Mesendoderm (in vitro differentiated cells): ENCODE data around the gene TRAPPC3L.

Experiments used
- DNase-seq: peaks from one replicate; pipeline ENCODE4 v3.0.0; 2013
- H2AK5ac ChIP-seq: 2 replicates; pipeline ENCODE4 v1.6.1; 2013; ENCODE audit warnings: low read length, inconsistent platforms
- H2BK120ac ChIP-seq: 2 replicates; pipeline ENCODE4 v1.6.1; 2013; ENCODE audit warnings: low read depth, mild to moderate bottlenecking, low read length, moderate library complexity, mixed read lengths
- H2BK15ac ChIP-seq: replicated peaks from 2 replicates; pipeline ENCODE4 v1.6.1; 2013; ENCODE audit warnings: low read depth, mild to moderate bottlenecking, moderate library complexity
- H2BK5ac ChIP-seq: 2 replicates; pipeline ENCODE4 v1.6.1; 2013; ENCODE audit warnings: low read length, inconsistent platforms
- H3K18ac ChIP-seq: 2 replicates; pipeline ENCODE4 v1.6.1; 2013; ENCODE audit warnings: mild to moderate bottlenecking, low read length, mixed read lengths
- H3K23ac ChIP-seq: one replicate; pipeline ENCODE4 v1.6.1; 2013; ENCODE audit warnings: low read length
- H3K27ac ChIP-seq: 2 replicates; pipeline ENCODE4 v1.5.1; 2013; ENCODE audit warnings: low read depth, mild to moderate bottlenecking, inconsistent platforms, low read length, moderate library complexity
- H3K27me3 ChIP-seq: 2 replicates; pipeline ENCODE4 v1.6.1; 2013; ENCODE audit warnings: low read length, control low read depth, mild to moderate bottlenecking, inconsistent platforms; ENCODE audit not compliant: insufficient read depth, poor library complexity
- H3K36me3 ChIP-seq: 2 replicates; pipeline ENCODE4 v1.6.1; 2013; ENCODE audit warnings: low read length, inconsistent platforms; ENCODE audit not compliant: control insufficient read depth, insufficient read depth
- H3K4ac ChIP-seq: one replicate; pipeline ENCODE4 v1.6.1; 2013; ENCODE audit warnings: low read depth, mild to moderate bottlenecking, low read length, moderate library complexity
- H3K4me1 ChIP-seq: 2 replicates; pipeline ENCODE4 v1.6.1; 2013; ENCODE audit warnings: low read depth, low read length, inconsistent platforms; ENCODE audit not compliant: control insufficient read depth
- H3K4me2 ChIP-seq: 2 replicates; pipeline ENCODE4 v1.6.1; 2013; ENCODE audit warnings: low read length
- H3K4me3 ChIP-seq: 2 replicates; pipeline ENCODE4 v1.5.1; 2013; ENCODE audit warnings: mild to moderate bottlenecking, low read length
- H3K56ac ChIP-seq: one replicate; pipeline ENCODE4 v1.6.1; 2013; ENCODE audit warnings: low read length
- H3K79me1 ChIP-seq: 2 replicates; pipeline ENCODE4 v1.6.1; 2013; ENCODE audit warnings: low read length, inconsistent platforms
- H3K79me2 ChIP-seq: 2 replicates; pipeline ENCODE4 v1.6.1; 2013; ENCODE audit warnings: mild to moderate bottlenecking, low read length; ENCODE audit not compliant: control insufficient read depth, insufficient read depth
- H3K9ac ChIP-seq: 2 replicates; pipeline ENCODE4 v1.6.1; 2013; ENCODE audit warnings: low read length, inconsistent platforms
- H4K5ac ChIP-seq: one replicate; pipeline ENCODE4 v1.6.1; 2013; ENCODE audit warnings: low read length
- H4K8ac ChIP-seq: one replicate; pipeline ENCODE4 v1.6.1; 2013; ENCODE audit warnings: low read depth, mild to moderate bottlenecking, control low read depth, low read length, moderate library complexity
- WGBS: extraction: QIAGEN DNeasy Blood & Tissue Kit; methylation state at CpG from one replicate; pipeline ENCODE4 v1.1.7; 2013; ENCODE audit warnings: low lambda C conversion rate, missing lambda C conversion rate; ENCODE audit not compliant: insufficient coverage; ENCODE audit errors: extremely low coverage; 5-methylcytosine and 5-hydroxymethylcytosine counted together

Gene TRAPPC3L

GRCh38 chr6:116468293-116468692 lies 77.2 kb downstream of the TRAPPC3L start:
- H2BK5ac ChIP-seq = no peak overlapping the region
- no peak overlapping the region for H3K4ac ChIP-seq
- no peak overlapping the region for H2BK15ac ChIP-seq
- H3K56ac ChIP-seq = no peak overlapping the region
- H3K4me2 ChIP-seq = no peak overlapping the region
- H3K27me3 ChIP-seq = no peaks in the 10 kb centered on the region
- no peaks in the 10 kb centered on the region for H3K4me1 ChIP-seq
- no CpG with 5 or more reads among the region's 1 CpG for WGBS
- H3K36me3 ChIP-seq = no peaks in the 10 kb centered on the region
- no peak overlapping the region for H4K8ac ChIP-seq
- no peak overlapping the region for H3K27ac ChIP-seq
- no peak overlapping the region for H4K5ac ChIP-seq
- DNase-seq = no peak
- no peak overlapping the region for H2BK120ac ChIP-seq
- no peaks in the 10 kb centered on the region for H3K79me1 ChIP-seq
- H3K9ac ChIP-seq = no peak overlapping the region
- no peak overlapping the region for H3K18ac ChIP-seq
- H3K4me3 ChIP-seq = no peak overlapping the region
- no peak overlapping the region for H2AK5ac ChIP-seq
- H3K79me2 ChIP-seq = no peaks in the 10 kb centered on the region
- no peak overlapping the region for H3K23ac ChIP-seq

GRCh38 chr6:116467514-116467913 lies 78.0 kb downstream of the TRAPPC3L start:
- H3K79me1 ChIP-seq = no peaks in the 10 kb centered on the region
- peaks cover 2% of the 10 kb centered on the region for H3K27me3 ChIP-seq
- H3K36me3 ChIP-seq = no peaks in the 10 kb centered on the region
- no peak overlapping the region for H3K4me3 ChIP-seq
- no peak for DNase-seq
- H3K4ac ChIP-seq = no peak overlapping the region
- H4K5ac ChIP-seq = no peak overlapping the region
- H2BK15ac ChIP-seq = no peak overlapping the region
- no peak overlapping the region for H3K9ac ChIP-seq
- no peaks in the 10 kb centered on the region for H3K4me1 ChIP-seq
- no peak overlapping the region for H2BK5ac ChIP-seq
- H3K79me2 ChIP-seq = no peaks in the 10 kb centered on the region
- H3K56ac ChIP-seq = no peak overlapping the region
- no peak overlapping the region for H3K4me2 ChIP-seq
- no peak overlapping the region for H3K27ac ChIP-seq
- H3K23ac ChIP-seq = no peak overlapping the region
- no peak overlapping the region for H2AK5ac ChIP-seq
- H2BK120ac ChIP-seq = no peak overlapping the region
- H4K8ac ChIP-seq = no peak overlapping the region
- H3K18ac ChIP-seq = no peak overlapping the region

GRCh38 chr6:116467096-116467495 lies 78.4 kb downstream of the TRAPPC3L start:
- no peak overlapping the region for H4K8ac ChIP-seq
- H3K23ac ChIP-seq = no peak overlapping the region
- H3K4ac ChIP-seq = no peak overlapping the region
- no peak overlapping the region for H3K27ac ChIP-seq
- H3K79me1 ChIP-seq = no peaks in the 10 kb centered on the region
- no peak overlapping the region for H4K5ac ChIP-seq
- no peaks in the 10 kb centered on the region for H3K4me1 ChIP-seq
- no peak overlapping the region for H3K4me2 ChIP-seq
- DNase-seq = no peak
- no peak overlapping the region for H3K9ac ChIP-seq
- peaks cover 2% of the 10 kb centered on the region for H3K27me3 ChIP-seq
- no peaks in the 10 kb centered on the region for H3K36me3 ChIP-seq
- H2BK15ac ChIP-seq = no peak overlapping the region
- no peak overlapping the region for H2BK120ac ChIP-seq
- no CpG with 5 or more reads among the region's 1 CpG for WGBS
- H3K56ac ChIP-seq = no peak overlapping the region
- no peak overlapping the region for H3K4me3 ChIP-seq
- no peak overlapping the region for H2BK5ac ChIP-seq
- no peaks in the 10 kb centered on the region for H3K79me2 ChIP-seq
- no peak overlapping the region for H2AK5ac ChIP-seq
- H3K18ac ChIP-seq = no peak overlapping the region

- H3K27ac ChIP-seq = no peak overlapping the region
- H2BK15ac ChIP-seq = no peak overlapping the region
- no peak overlapping the region for H3K9ac ChIP-seq
- H3K27me3 ChIP-seq = peaks cover 7% of the 10 kb centered on the region
- no peaks in the 10 kb centered on the region for H3K79me2 ChIP-seq
- H2AK5ac ChIP-seq = no peak overlapping the region
- no peak overlapping the region for H3K4ac ChIP-seq
- no peak overlapping the region for H4K5ac ChIP-seq
- H3K23ac ChIP-seq = no peak overlapping the region
- no peak overlapping the region for H3K4me2 ChIP-seq
- no peak overlapping the region for H3K4me3 ChIP-seq
- no peak overlapping the region for H2BK120ac ChIP-seq
- no peak overlapping the region for H3K18ac ChIP-seq
- no peak overlapping the region for H3K56ac ChIP-seq
- WGBS = no CpG with 5 or more reads among the region's 5 CpGs
- DNase-seq = no peak
- no peaks in the 10 kb centered on the region for H3K4me1 ChIP-seq
- H4K8ac ChIP-seq = no peak overlapping the region
- no peak overlapping the region for H2BK5ac ChIP-seq
- H3K79me1 ChIP-seq = no peaks in the 10 kb centered on the region
- no peaks in the 10 kb centered on the region for H3K36me3 ChIP-seq
Measured at GRCh38 chr6:116465246-116465645, 80.2 kb downstream of the TRAPPC3L start.

- no peak overlapping the region for H4K5ac ChIP-seq
- no peak overlapping the region for H2BK120ac ChIP-seq
- no peaks in the 10 kb centered on the region for H3K4me1 ChIP-seq
- H3K79me1 ChIP-seq = no peaks in the 10 kb centered on the region
- H3K23ac ChIP-seq = no peak overlapping the region
- H2AK5ac ChIP-seq = no peak overlapping the region
- H3K4ac ChIP-seq = no peak overlapping the region
- H3K4me2 ChIP-seq = no peak overlapping the region
- H3K27me3 ChIP-seq = peaks cover 7% of the 10 kb centered on the region
- no peak overlapping the region for H2BK15ac ChIP-seq
- no peak overlapping the region for H3K9ac ChIP-seq
- WGBS = no CpG with 5 or more reads among the region's 4 CpGs
- H3K56ac ChIP-seq = no peak overlapping the region
- H3K27ac ChIP-seq = no peak overlapping the region
- H3K18ac ChIP-seq = no peak overlapping the region
- H4K8ac ChIP-seq = no peak overlapping the region
- no peak overlapping the region for H2BK5ac ChIP-seq
- no peaks in the 10 kb centered on the region for H3K79me2 ChIP-seq
- DNase-seq = no peak
- no peak overlapping the region for H3K4me3 ChIP-seq
- no peaks in the 10 kb centered on the region for H3K36me3 ChIP-seq
Measured at GRCh38 chr6:116463301-116463700, 82.2 kb downstream of the TRAPPC3L start.
